NCI-H1694 treated with DMSO at 0.1 percent for 48 hours (cell line): ENCODE data around the gene SPP1.
"Not testable (repeated sequence)": the region's sequence is repeated elsewhere in the genome, so short reads cannot be mapped to it uniquely, and the experiment has no call there.

ENCODE experiments used
- DNase-seq: peaks from one replicate; lab custom pipeline; 2025; lab: John Stamatoyannopoulos, UW

The SPP1 gene

DNA sequence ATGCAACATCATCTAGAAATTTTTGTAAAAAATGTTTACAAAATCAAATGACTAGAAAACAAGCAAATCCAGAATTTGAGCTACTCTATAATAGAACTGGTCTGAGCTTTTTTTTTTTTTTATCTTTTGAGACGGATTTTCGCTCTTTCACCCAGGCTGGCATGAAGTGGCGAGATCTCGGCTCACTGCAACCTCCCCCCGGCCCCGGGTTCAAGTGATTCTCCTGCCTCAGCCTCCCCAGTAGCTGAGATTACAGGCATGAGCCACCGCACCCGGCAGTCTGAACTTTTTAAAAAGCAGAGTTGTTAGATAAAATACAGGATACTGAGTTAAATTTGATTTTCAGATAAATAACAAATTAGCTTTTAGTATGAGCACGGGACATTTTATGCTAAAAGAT is 11.0 kb downstream of the SPP1 start:
- DNase-seq = no peak

- DNase-seq = no peak
These were observed 14.3 kb downstream of the SPP1 start for GRCh38 chr4:87989765-87990164.

DNA sequence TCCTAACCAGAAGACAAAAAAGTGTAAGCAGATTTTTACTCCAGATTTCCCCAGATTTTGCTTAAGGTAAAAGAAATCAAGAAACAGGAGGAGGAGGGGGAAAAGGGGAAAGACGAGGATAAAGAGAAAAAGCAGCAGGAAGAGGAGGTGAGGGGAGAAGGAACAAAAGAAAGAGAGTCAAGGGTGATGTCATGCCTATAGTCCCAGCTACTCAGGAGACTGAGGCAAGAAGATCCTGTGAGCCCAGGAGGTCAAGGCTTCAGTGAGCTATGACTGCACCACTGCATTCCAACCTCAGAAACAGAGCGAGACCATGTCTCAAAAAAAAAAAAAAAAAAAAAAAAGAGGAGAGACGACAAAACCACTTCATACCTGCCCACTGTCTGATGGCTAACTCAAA is 19.9 kb downstream of the SPP1 start:
- no peak for DNase-seq

DNA sequence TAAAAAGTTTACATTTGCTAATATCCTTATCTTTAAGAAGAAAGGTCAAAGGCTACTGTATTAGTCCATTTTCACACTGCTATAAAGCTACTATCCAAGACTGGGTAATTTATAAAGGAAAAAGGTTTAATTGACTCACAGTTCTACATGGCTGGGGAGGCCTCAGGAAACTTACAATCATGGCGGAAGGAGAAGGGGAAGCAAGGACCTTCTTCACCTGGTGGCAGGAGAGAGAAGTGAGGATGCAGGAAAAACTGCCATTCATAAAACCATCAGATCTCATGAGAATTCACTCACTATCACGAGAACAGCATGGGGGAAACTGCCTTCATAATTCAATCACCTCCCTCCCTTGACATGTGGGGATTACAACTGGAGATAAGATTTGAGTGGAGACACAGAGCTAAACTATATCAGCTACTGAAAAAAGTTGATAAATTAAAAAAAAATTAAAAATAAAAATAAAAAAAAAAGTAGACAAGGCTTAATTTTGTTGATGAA is 23.7 kb downstream of the SPP1 start:
- DNase-seq = not testable (repeated sequence)

DNA sequence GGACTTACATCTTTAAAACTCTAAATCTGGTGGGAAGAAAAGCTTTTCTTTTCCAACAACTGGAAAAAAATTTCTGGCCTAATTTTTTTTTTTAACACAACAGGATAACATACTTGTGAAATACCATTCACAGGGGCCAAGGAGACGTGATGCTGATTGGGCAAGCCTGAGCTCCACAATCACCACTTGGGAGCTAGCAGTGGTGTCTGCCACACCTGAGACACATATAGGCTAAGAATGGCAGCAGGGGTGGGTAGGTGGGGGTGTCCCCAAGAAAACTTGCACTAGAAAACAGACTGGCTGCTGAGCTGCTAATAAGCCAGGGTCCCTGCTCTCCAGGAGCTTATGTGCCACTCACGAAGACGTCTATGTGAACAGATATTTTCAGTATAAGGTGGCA is 26.4 kb downstream of the SPP1 start:
- no peak for DNase-seq

GRCh38 chr4:88002786-88003185 is 27.3 kb downstream of the SPP1 start:
- DNase-seq = no peak

- DNase-seq = no peak
These were observed 27.7 kb downstream of the SPP1 start for GRCh38 chr4:88003261-88003660.

GRCh38 chr4:88005076-88005475 is 29.6 kb downstream of the SPP1 start:
- no peak for DNase-seq

- no peak for DNase-seq
These were observed 30.4 kb downstream of the SPP1 start for GRCh38 chr4:88005946-88006345.

DNA sequence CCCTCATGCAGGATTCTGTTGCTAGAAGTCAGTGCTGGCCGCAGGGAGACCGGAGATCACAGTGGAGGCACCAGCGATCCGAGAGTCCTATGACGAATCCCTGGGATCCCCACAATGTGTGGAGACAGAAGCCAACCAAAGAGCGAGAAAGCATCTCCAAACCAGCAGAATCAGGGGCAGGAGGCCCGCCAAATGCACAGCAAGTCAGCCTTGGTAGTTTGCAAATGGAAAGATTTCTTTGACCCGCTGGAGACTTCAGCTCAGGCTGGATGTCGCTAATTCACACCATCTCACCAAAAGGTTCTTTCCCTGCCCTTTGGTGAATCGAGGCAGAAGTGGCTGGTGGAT is 31.4 kb downstream of the SPP1 start:
- DNase-seq = no peak

- DNase-seq = peak; percentile 30
These were observed 32.0 kb downstream of the SPP1 start, which contains the start of gene PKD2 for GRCh38 chr4:88007304-88008121. PKD2 (plus strand) TSS chr4:88007635; CDS start chr4:88007734, 99 bp downstream.

DNA sequence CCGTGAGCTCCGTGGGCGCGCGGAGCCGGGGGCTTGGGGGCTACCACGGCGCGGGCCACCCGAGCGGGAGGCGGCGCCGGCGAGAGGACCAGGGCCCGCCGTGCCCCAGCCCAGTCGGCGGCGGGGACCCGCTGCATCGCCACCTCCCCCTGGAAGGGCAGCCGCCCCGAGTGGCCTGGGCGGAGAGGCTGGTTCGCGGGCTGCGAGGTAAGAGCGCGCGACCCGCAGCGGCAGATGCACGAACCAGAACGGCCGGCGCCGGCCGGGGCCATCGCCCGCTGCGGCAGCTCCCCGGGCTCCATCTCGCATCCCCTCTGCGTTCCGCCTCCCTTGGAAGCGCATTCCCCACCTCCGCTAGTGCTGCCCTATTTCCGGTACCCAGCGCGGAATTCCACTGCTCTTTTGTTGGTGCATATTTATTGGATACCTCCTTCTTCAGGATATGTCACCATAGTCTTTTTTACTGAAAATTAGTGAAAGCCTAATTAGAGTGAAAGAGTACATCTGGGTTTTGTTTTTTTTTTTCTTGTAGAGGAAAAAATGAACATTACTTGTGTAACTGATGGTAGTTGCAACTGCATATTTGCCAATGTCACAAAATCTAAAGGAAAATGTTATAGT is 32.7 kb downstream of the SPP1 start:
- peak; percentile 47 for DNase-seq

DNA sequence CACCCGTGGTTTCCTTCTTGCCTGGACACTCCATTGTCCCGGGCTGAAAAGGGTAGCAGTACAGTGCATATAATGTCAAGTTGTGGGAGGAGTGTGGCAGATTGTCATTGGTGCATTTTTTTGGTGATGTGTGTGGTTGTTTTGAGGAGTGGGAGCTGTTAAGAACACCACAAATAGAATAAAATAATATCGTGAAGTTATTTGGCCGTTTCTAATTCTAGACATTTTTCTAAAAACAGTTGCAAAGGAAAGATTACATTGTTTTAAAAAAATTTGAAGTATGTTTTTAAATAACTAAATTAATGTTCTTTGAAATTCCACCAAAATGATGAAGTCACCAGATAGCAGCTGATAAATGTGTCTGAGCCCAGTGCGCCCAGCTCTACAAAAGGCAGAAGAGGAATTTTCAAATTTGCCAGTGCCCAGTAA is 33.2 kb downstream of the SPP1 start:
- no peak for DNase-seq

GRCh38 chr4:88009871-88010270 is 34.4 kb downstream of the SPP1 start:
- no peak for DNase-seq

DNA sequence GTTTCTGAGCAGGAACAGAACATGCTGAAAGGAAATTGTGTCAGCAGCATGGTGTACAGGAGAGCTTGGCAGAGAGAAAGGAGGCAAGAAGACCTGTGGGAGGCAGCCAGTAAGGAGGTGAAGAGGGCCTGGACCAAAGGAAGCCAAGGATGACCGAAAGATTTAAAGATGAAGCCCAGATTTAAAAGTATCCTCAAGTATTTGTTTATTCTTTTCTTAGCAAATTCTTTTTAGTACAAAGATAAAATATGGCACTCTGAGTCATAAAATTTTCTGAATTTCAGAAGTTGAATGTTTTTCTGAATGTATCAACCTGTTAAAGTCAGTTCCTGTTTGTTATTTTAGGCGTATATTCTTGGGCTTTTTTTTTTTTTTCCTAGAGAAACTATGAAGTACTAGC is 35.5 kb downstream of the SPP1 start:
- no peak for DNase-seq

- DNase-seq = no peak
These were observed 37.1 kb downstream of the SPP1 start for GRCh38 chr4:88012647-88013046.

DNA sequence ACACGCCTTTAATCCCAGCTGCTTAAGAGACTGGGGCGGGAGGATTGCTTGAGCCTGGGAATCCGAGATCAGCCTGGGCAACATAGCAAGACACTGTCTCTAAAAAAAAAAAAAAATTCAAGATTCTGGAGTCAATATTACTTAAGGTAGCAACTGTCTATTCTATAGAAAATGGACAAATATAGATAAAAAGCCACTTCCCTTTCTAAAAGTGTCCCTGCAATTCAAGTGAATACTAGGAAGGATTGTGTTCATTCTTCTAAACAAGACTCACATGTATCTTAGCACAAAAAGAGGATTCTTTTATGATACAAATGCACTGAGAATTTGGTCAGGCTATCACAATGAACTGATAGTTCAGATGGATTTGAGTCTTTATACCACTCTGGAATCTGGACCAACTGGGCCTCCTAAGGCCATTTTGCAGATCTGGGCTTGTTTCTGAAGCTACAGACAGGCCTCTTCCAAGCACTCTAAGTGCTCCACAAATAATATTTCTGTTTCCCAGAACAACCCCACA is 38.9 kb downstream of the SPP1 start:
- DNase-seq = no peak

DNA sequence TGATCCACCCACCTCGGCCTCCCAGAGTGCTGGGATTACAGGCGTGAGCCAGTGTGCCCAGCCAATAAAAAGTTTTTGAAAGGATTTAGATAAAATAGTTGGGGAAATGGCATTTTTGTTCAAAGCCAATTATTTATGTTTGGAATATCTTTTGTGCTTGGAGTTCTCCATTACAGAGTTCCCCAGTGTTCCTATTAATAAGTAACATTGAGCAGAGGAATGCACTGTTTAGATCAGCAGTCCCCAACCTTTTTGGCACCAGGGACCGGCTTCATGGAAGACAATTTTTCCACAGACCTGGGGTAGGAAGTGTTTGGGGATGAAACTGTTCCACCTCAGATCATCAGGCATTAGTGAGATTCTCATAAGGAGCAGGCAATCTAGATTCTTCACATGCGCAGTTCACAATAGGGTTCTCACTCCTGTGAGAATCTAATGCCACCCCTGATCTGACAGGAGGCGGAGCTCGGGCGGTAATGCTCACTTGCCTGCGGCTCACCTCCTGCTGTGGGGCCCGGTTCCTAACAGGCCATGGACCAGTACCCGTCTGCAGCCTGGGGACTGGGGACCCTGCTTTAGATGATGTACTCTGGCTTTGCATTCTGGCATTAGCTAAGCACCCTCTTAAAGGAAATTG is 40.3 kb downstream of the SPP1 start:
- DNase-seq = no peak

- no peak for DNase-seq
These were observed 42.2 kb downstream of the SPP1 start for GRCh38 chr4:88017516-88018297.

DNA sequence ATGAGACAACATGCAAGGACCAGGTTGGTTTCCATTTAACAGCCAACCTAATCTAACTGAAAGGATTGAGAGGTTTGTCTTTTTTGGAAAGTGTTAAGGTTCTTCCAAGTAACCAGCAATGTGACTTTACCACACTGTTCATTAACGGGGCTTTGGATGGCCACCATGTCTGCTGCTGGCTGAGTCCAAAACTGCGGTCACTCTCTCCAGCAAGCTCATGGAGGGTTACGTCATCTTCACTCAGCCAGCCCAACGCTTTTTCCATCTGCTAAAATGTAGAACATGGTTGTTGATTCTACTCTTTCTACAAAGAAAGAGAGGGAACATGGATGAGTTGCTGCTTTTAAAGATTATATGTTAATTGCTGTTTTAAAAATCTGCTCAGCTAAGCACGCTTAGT is 43.0 kb downstream of the SPP1 start:
- no peak for DNase-seq

GRCh38 chr4:88021824-88022223 is 46.3 kb downstream of the SPP1 start:
- no peak for DNase-seq

DNA sequence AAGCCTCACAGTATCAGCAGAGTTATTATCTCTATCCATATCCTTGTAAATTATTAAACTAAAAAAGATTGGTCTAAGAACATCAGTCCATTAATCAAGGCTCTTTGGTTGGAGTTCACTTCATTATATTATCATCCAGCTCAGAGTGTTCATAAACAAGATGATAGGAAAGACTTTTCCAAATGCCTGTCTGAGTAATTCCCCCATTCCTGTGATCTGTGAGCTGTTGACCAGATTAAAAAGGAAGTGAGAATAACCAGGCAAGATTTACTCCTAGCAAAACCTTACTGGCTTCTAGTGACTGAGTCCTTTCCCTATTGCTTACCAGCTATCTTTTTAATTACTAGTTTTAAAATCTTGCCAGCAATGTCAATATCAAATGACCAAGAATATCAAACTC is 46.8 kb downstream of the SPP1 start:
- DNase-seq = no peak
